ACC112 (cell line): ENCODE results near the gene ARHGAP33.
A peak's percentile ranks its signal among the peaks of the same experiment; 100 is the strongest.

Source experiments
- H2AFZ ChIP-seq: fragments of 200-600 bp; sonication (generic); one replicate; pipeline ENCODE4 v1.6.0; 2017; ENCODE audit warnings: antibody characterized with exemption, low read length; ENCODE audit not compliant: unreplicated experiment
- H3K27ac ChIP-seq: fragments of 200-600 bp; sonication (generic); 2 replicates; pipeline ENCODE4 v1.5.1; 2014; ENCODE audit warnings: low read depth, mild to moderate bottlenecking, antibody characterized with exemption, low read length, moderate library complexity
- H3K27me3 ChIP-seq: fragments of 200-600 bp; sonication (generic); 2 replicates; pipeline ENCODE4 v1.6.1; 2014; ENCODE audit warnings: mild to moderate bottlenecking, antibody characterized with exemption, low read length, moderate library complexity, mixed read lengths; ENCODE audit not compliant: insufficient read depth
- H3K36me3 ChIP-seq: fragments of 200-600 bp; sonication (generic); 2 replicates; pipeline ENCODE4 v1.6.1; 2016; ENCODE audit warnings: mild to moderate bottlenecking, antibody characterized with exemption, low read length, moderate library complexity, mixed read lengths; ENCODE audit not compliant: insufficient read depth
- H3K4me1 ChIP-seq: fragments of 200-600 bp; sonication (generic); one replicate; pipeline ENCODE4 v1.6.1; 2016; ENCODE audit warnings: low read length, mixed read lengths; ENCODE audit not compliant: insufficient read depth, unreplicated experiment, control insufficient read depth
- H3K4me3 ChIP-seq: fragments of 200-600 bp; sonication (generic); 2 replicates; pipeline ENCODE4 v1.5.1; 2014; ENCODE audit warnings: mild to moderate bottlenecking, low read depth, low read length
- H3K79me2 ChIP-seq: fragments of 200-600 bp; sonication (generic); one replicate; pipeline ENCODE4 v1.6.0; 2016; ENCODE audit warnings: low read length; ENCODE audit not compliant: control insufficient read depth, unreplicated experiment, insufficient read depth

ARHGAP33 gene

DNA sequence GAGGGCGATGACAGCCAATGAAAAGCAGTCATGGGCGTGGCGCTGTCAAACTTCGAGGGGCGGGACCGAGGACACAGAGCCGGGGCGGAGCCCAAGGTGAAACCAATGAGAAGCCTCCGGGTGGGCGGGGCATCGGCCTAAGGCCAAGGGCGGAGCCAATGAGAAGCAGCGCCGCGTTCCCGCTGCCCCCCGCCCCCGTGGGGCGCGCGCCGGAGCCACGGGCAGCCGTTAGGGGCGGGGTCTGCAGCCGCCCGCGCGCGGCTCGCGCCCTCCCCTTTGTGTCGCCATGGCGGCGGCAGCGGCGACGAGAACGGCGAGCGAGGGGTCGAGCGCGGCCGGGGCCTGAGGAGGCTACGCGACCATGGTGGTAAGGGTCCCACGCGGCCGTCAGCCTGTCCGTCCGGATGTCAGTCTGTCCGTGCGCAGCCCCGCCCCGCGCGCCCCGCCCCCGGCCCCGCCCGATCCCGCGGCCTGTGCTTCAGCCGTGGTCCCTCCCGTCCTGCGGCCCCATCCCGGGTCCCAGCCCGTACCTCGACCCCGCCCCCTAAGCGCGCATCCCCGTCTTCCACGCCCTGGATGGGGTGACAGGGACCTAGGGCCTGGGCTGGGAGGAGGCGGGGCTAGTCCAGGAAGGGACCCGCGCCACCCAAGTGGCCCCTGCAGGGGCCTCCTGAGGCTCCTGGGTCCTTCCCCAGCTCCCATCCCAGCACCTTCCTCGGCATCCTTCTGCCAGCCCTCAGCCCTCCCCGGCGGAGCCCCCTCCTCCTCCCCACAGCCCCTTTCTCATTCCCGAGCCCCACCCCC is at the start of gene ARHGAP33:
TSS of gene ARHGAP33 (plus strand) at position 267 of the 804 bp plus-strand sequence. CDS start at position 362, 95 bp downstream.
- Histone ChIP-seq H3K4me3 (peak within 1 kb of the TSS; percentile 77), H3K4me1 (no peaks in the 10 kb centered on the region), H2AFZ (no peak within 1 kb of the TSS), H3K27ac (no peak within 1 kb of the TSS), H3K27me3 (no peaks in the 10 kb centered on the region), H3K36me3 (no peaks in the 10 kb centered on the region), H3K79me2 (no peaks in the 10 kb centered on the region)

GRCh38 chr19:35727053-35727955 is 48.1 kb upstream of the ARHGAP33 start:
- H2AFZ ChIP-seq = no peak overlapping the region
- H3K4me3 ChIP-seq = no peak overlapping the region
- H3K4me1 ChIP-seq = no peaks in the 10 kb centered on the region
- H3K27me3 ChIP-seq = no peaks in the 10 kb centered on the region
- no peak overlapping the region for H3K27ac ChIP-seq
- no peaks in the 10 kb centered on the region for H3K79me2 ChIP-seq
- H3K36me3 ChIP-seq = peaks cover 5% of the 10 kb centered on the region; the same call in 1 of the 2 replicates

DNA sequence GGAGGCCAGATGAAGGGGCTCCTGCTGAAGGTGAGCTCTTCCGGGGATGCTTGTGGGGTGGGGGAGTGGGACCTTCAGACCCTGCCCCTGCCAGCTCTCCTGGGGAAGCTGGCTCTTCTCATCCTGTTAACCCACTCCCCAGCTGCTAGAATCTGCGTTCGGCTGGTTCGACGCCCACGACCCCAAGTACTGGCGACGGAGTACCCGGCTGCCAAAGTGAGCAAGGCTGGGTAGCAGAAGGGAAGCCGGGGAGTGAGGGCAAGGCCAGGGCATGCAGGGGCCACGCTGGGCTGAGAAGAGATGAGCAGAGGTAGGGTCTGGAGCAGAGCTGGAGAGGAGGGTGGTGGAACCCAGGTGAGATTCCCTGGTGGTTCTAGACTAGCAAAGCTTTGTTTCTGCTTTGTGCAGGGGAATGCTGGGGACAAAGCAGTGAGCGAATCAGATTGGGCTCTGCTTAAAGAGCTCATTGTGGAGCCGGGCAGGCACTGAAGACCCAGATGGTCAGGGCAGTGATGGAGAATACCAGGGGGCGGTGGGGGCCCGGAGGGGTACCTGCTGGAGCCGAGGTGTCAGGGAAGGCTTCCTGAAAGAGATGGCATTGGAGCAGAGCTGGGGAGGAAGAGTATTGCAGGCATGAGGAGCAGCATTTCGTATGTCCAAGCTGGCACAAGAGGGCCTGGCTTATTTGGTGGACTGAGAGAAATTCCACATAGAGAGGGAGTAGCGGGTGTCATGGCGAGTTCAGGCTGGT is 47.2 kb upstream of the ARHGAP33 start:
- H2AFZ ChIP-seq = no peak overlapping the region
- H3K4me3 ChIP-seq = no peak overlapping the region
- no peaks in the 10 kb centered on the region for H3K79me2 ChIP-seq
- no peaks in the 10 kb centered on the region for H3K4me1 ChIP-seq
- peaks cover 5% of the 10 kb centered on the region; the same call in 1 of the 2 replicates for H3K36me3 ChIP-seq
- H3K27me3 ChIP-seq = no peaks in the 10 kb centered on the region
- H3K27ac ChIP-seq = no peak overlapping the region

- no peaks in the 10 kb centered on the region for H3K27me3 ChIP-seq
Measured at GRCh38 chr19:35729021-35729420, 46.3 kb upstream of the ARHGAP33 start.

GRCh38 chr19:35729763-35730162 is 45.6 kb upstream of the ARHGAP33 start:
- peaks cover 5% of the 10 kb centered on the region; the same call in 1 of the 2 replicates for H3K36me3 ChIP-seq

More at GRCh38 chr19:35729021-35729420, 46.3 kb upstream of the ARHGAP33 start:
- H3K4me1 ChIP-seq = no peaks in the 10 kb centered on the region
- H3K27ac ChIP-seq = no peak overlapping the region
- H3K4me3 ChIP-seq = no peak overlapping the region
- peaks cover 5% of the 10 kb centered on the region; the same call in 1 of the 2 replicates for H3K36me3 ChIP-seq
- no peak overlapping the region for H2AFZ ChIP-seq
- H3K79me2 ChIP-seq = no peaks in the 10 kb centered on the region

GRCh38 chr19:35730326-35730725 is 45.0 kb upstream of the ARHGAP33 start:
- Histone ChIP-seq H3K36me3 (peaks cover 5% of the 10 kb centered on the region; the same call in 1 of the 2 replicates), H3K27me3 (no peaks in the 10 kb centered on the region), H3K27ac (no peak overlapping the region)

More at GRCh38 chr19:35729763-35730162, 45.6 kb upstream of the ARHGAP33 start:
- Histone ChIP-seq H3K4me1 (no peaks in the 10 kb centered on the region), H3K79me2 (no peaks in the 10 kb centered on the region), H2AFZ (no peak overlapping the region), H3K4me3 (no peak overlapping the region), H3K27me3 (no peaks in the 10 kb centered on the region), H3K27ac (no peak overlapping the region)

GRCh38 chr19:35731353-35731752 is 44.0 kb upstream of the ARHGAP33 start:
- H3K36me3 ChIP-seq = no peaks in the 10 kb centered on the region
- H3K27me3 ChIP-seq = no peaks in the 10 kb centered on the region

More at GRCh38 chr19:35730326-35730725, 45.0 kb upstream of the ARHGAP33 start:
- H3K4me3 ChIP-seq = no peak overlapping the region
- no peaks in the 10 kb centered on the region for H3K79me2 ChIP-seq
- H3K4me1 ChIP-seq = no peaks in the 10 kb centered on the region
- no peak overlapping the region for H2AFZ ChIP-seq

DNA sequence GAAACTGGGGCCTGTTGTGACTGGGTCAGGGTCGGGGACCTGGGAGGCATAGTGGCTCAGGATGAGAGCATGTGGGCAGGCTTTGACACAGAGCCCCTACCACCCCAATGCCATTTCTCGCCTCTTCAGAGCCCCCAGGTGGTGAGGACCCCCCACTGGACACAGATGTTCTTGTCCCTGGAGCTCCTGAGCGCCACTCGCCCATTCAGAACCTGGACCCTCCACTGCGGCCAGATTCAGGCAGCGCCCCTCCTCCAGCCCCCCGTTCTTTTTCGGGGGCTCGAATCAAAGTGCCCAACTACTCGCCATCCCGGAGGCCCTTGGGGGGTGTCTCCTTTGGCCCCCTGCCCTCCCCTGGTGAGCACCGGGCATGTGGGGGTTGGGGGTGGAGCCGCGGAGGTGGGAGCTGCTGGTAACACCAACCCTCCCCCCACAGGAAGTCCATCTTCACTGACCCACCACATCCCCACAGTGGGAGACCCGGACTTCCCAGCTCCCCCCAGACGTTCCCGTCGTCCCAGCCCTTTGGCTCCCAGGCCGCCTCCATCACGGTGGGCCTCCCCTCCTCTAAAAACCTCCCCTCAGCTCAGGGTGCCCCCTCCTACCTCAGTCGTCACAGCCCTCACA is 43.5 kb upstream of the ARHGAP33 start:
- no peak overlapping the region for H3K27ac ChIP-seq
- no peak overlapping the region for H3K4me3 ChIP-seq
- no peaks in the 10 kb centered on the region for H3K36me3 ChIP-seq
- H2AFZ ChIP-seq = no peak overlapping the region
- H3K27me3 ChIP-seq = no peaks in the 10 kb centered on the region
- H3K4me1 ChIP-seq = no peaks in the 10 kb centered on the region
- no peaks in the 10 kb centered on the region for H3K79me2 ChIP-seq

More at GRCh38 chr19:35731353-35731752, 44.0 kb upstream of the ARHGAP33 start:
- Histone ChIP-seq H2AFZ (no peak overlapping the region), H3K4me1 (no peaks in the 10 kb centered on the region), H3K79me2 (no peaks in the 10 kb centered on the region), H3K4me3 (no peak overlapping the region), H3K27ac (no peak overlapping the region)

- Histone ChIP-seq H3K79me2 (no peaks in the 10 kb centered on the region), H2AFZ (no peak overlapping the region), H3K4me3 (no peak overlapping the region), H3K36me3 (no peaks in the 10 kb centered on the region), H3K27me3 (no peaks in the 10 kb centered on the region), H3K27ac (no peak overlapping the region), H3K4me1 (no peaks in the 10 kb centered on the region)
Measured at GRCh38 chr19:35732540-35733179, 42.7 kb upstream of the ARHGAP33 start.
